ENCODE data around the gene ASRGL1.

DNA sequence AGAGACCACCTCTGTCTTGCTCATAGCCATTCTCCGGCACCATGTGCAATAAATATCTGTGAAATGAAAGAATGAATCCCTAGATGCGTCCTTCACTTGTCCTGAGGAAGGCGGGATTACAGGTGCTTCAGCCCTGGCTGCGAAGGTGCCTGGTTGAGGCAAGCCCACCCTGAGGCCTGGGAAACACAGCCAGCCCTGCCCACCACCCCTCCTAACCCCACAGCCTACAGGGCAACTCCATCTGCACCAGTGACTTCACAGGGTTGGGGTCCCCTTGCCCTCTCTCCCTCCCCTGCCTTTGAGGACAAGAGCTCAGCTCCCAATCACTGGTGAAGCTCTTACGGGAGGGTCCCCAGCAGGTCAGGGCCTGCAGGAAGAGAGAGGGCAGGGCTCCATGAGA, 64.1 kb downstream of the ASRGL1 start:
- no peak for TF ChIP-seq CTCF (IDR thresholded peaks at IDR 0.05)
- no peak for TF ChIP-seq POLR2A (IDR thresholded peaks at IDR 0.05)
